Inflammatory macrophage treated with lipopolysaccharide for 4 hours (primary cell): ENCODE data around the gene IGFALS.
"Not testable (repeated sequence)": the region's sequence is repeated elsewhere in the genome, so short reads cannot be mapped to it uniquely, and the experiment has no call there.

Source experiments
- DNase-seq: peaks from one replicate; pipeline ENCODE4 v3.0.0-alpha.2; 2020

The IGFALS gene

GRCh38 chr16:1817716-1818115, 24.2 kb upstream of the IGFALS start:
- no peak for DNase-seq

GRCh38 chr16:1817276-1817589, 23.7 kb upstream of the IGFALS start:
- DNase-seq = no peak

- no peak for DNase-seq
These were observed 23.1 kb upstream of the IGFALS start for GRCh38 chr16:1816396-1817275.

GRCh38 chr16:1815461-1815860, 22.0 kb upstream of the IGFALS start:
- no peak for DNase-seq

GRCh38 chr16:1812732-1813163, 19.2 kb upstream of the IGFALS start:
- DNase-seq = peak; percentile 60

GRCh38 chr16:1810536-1810935, 17.0 kb upstream of the IGFALS start:
- DNase-seq = no peak

- DNase-seq = no peak
These were observed 16.6 kb upstream of the IGFALS start for GRCh38 chr16:1810106-1810505.

GRCh38 chr16:1809281-1809801, 15.8 kb upstream of the IGFALS start:
- DNase-seq = no peak

- DNase-seq = no peak
These were observed 15.2 kb upstream of the IGFALS start for GRCh38 chr16:1808691-1809090.

GRCh38 chr16:1807626-1808025, 14.1 kb upstream of the IGFALS start:
- DNase-seq = no peak

GRCh38 chr16:1800701-1801100, 7.2 kb upstream of the IGFALS start:
- no peak for DNase-seq

GRCh38 chr16:1799263-1799662, 5.8 kb upstream of the IGFALS start:
- not testable (repeated sequence) for DNase-seq

- DNase-seq = no peak
These were observed 1.6 kb upstream of the IGFALS start for GRCh38 chr16:1794908-1795666.

GRCh38 chr16:1794221-1794871, 841 bp upstream of the IGFALS start:
- no peak for DNase-seq

GRCh38 chr16:1792836-1793577, 498 bp downstream of the IGFALS start:
- no peak for DNase-seq

GRCh38 chr16:1791943-1792812, 1.3 kb downstream of the IGFALS start:
- DNase-seq = no peak

GRCh38 chr16:1791256-1791942, 2.1 kb downstream of the IGFALS start:
- no peak for DNase-seq

GRCh38 chr16:1790611-1791255, 2.8 kb downstream of the IGFALS start:
- no peak for DNase-seq

GRCh38 chr16:1790261-1790610, 3.3 kb downstream of the IGFALS start:
- DNase-seq = no peak

GRCh38 chr16:1789643-1790045, 3.9 kb downstream of the IGFALS start:
- no peak for DNase-seq

- DNase-seq = no peak
These were observed 4.8 kb downstream of the IGFALS start for GRCh38 chr16:1788708-1789100.
